IPS-15b (cell line): ENCODE results near the gene TXNRD1.

Source experiments
- H3K27me3 ChIP-seq: one replicate; pipeline ENCODE4 v1.6.1; 2013; ENCODE audit warnings: low read length; ENCODE audit not compliant: control insufficient read depth, insufficient read depth
- H3K36me3 ChIP-seq: one replicate; pipeline ENCODE4 v1.6.1; 2013; ENCODE audit warnings: low read length; ENCODE audit not compliant: control insufficient read depth, insufficient read depth
- H3K4me1 ChIP-seq: one replicate; pipeline ENCODE4 v1.6.1; 2013; ENCODE audit warnings: mild to moderate bottlenecking, low read length; ENCODE audit not compliant: control insufficient read depth, insufficient read depth
- H3K4me3 ChIP-seq: one replicate; pipeline ENCODE4 v1.5.1; 2013; ENCODE audit warnings: low read depth, low read length
- H3K9ac ChIP-seq: one replicate; pipeline ENCODE4 v1.6.1; 2013; ENCODE audit warnings: low read depth, mild to moderate bottlenecking, low read length
- H3K9me3 ChIP-seq: one replicate; pipeline ENCODE4 v1.6.1; 2013; ENCODE audit warnings: mild to moderate bottlenecking, low read length; ENCODE audit not compliant: control insufficient read depth, insufficient read depth

TXNRD1 gene

GRCh38 chr12:104180374-104180773 lies 35.2 kb upstream of the TXNRD1 start:
- Histone ChIP-seq H3K9me3 (peaks cover 7% of the 10 kb centered on the region), H3K36me3 (no peaks in the 10 kb centered on the region), H3K4me1 (no peaks in the 10 kb centered on the region), H3K9ac (no peak overlapping the region), H3K27me3 (no peaks in the 10 kb centered on the region), H3K4me3 (no peak overlapping the region)

GRCh38 chr12:104181313-104181712 lies 34.3 kb upstream of the TXNRD1 start:
- Histone ChIP-seq H3K4me1 (no peaks in the 10 kb centered on the region), H3K9ac (no peak overlapping the region), H3K9me3 (peaks cover 7% of the 10 kb centered on the region), H3K27me3 (no peaks in the 10 kb centered on the region), H3K4me3 (no peak overlapping the region), H3K36me3 (no peaks in the 10 kb centered on the region)

GRCh38 chr12:104182144-104182543 lies 33.4 kb upstream of the TXNRD1 start:
- Histone ChIP-seq H3K9me3 (peaks cover 7% of the 10 kb centered on the region), H3K4me1 (no peaks in the 10 kb centered on the region), H3K9ac (no peak overlapping the region), H3K27me3 (no peaks in the 10 kb centered on the region), H3K4me3 (no peak overlapping the region), H3K36me3 (no peaks in the 10 kb centered on the region)

GRCh38 chr12:104182621-104183378 lies 32.8 kb upstream of the TXNRD1 start:
- peaks cover 7% of the 10 kb centered on the region for H3K9me3 ChIP-seq
- no peaks in the 10 kb centered on the region for H3K4me1 ChIP-seq

GRCh38 chr12:104183443-104183842 lies 32.1 kb upstream of the TXNRD1 start:
- peaks cover 7% of the 10 kb centered on the region for H3K9me3 ChIP-seq
- H3K4me3 ChIP-seq = no peak overlapping the region
- H3K27me3 ChIP-seq = no peaks in the 10 kb centered on the region
- H3K4me1 ChIP-seq = no peaks in the 10 kb centered on the region
- H3K9ac ChIP-seq = no peak overlapping the region
- H3K36me3 ChIP-seq = no peaks in the 10 kb centered on the region

More at GRCh38 chr12:104182621-104183378, 32.8 kb upstream of the TXNRD1 start:
- Histone ChIP-seq H3K36me3 (no peaks in the 10 kb centered on the region), H3K9ac (no peak overlapping the region), H3K27me3 (no peaks in the 10 kb centered on the region), H3K4me3 (no peak overlapping the region)

GRCh38 chr12:104187446-104188155 lies 28.0 kb upstream of the TXNRD1 start:
- no peaks in the 10 kb centered on the region for H3K4me1 ChIP-seq
- no peak overlapping the region for H3K9ac ChIP-seq
- H3K36me3 ChIP-seq = no peaks in the 10 kb centered on the region
- H3K4me3 ChIP-seq = no peak overlapping the region
- no peaks in the 10 kb centered on the region for H3K27me3 ChIP-seq
- peaks cover 7% of the 10 kb centered on the region for H3K9me3 ChIP-seq

- Histone ChIP-seq H3K9ac (no peak overlapping the region), H3K36me3 (no peaks in the 10 kb centered on the region), H3K9me3 (peaks cover 7% of the 10 kb centered on the region), H3K4me3 (no peak overlapping the region), H3K4me1 (no peaks in the 10 kb centered on the region), H3K27me3 (no peaks in the 10 kb centered on the region)
Observed at GRCh38 chr12:104188534-104188933, 27.0 kb upstream of the TXNRD1 start.

- H3K36me3 ChIP-seq = no peaks in the 10 kb centered on the region
- H3K4me3 ChIP-seq = no peak overlapping the region
- no peaks in the 10 kb centered on the region for H3K9me3 ChIP-seq
- no peak overlapping the region for H3K9ac ChIP-seq
- H3K27me3 ChIP-seq = no peaks in the 10 kb centered on the region
- no peaks in the 10 kb centered on the region for H3K4me1 ChIP-seq
Observed at GRCh38 chr12:104189915-104190555, 25.5 kb upstream of the TXNRD1 start.

- Histone ChIP-seq H3K36me3 (no peaks in the 10 kb centered on the region), H3K4me1 (no peaks in the 10 kb centered on the region), H3K4me3 (no peak overlapping the region), H3K9ac (no peak overlapping the region), H3K9me3 (no peaks in the 10 kb centered on the region), H3K27me3 (no peaks in the 10 kb centered on the region)
Observed at GRCh38 chr12:104190641-104191176, 24.9 kb upstream of the TXNRD1 start.

GRCh38 chr12:104197264-104197663 lies 18.3 kb upstream of the TXNRD1 start:
- no peaks in the 10 kb centered on the region for H3K27me3 ChIP-seq
- H3K36me3 ChIP-seq = no peaks in the 10 kb centered on the region
- H3K9ac ChIP-seq = no peak overlapping the region
- H3K9me3 ChIP-seq = no peaks in the 10 kb centered on the region
- H3K4me1 ChIP-seq = no peaks in the 10 kb centered on the region
- no peak overlapping the region for H3K4me3 ChIP-seq

GRCh38 chr12:104199964-104200363 lies 15.6 kb upstream of the TXNRD1 start:
- no peak overlapping the region for H3K4me3 ChIP-seq
- H3K9ac ChIP-seq = no peak overlapping the region
- H3K27me3 ChIP-seq = no peaks in the 10 kb centered on the region
- no peaks in the 10 kb centered on the region for H3K9me3 ChIP-seq
- H3K4me1 ChIP-seq = no peaks in the 10 kb centered on the region
- H3K36me3 ChIP-seq = no peaks in the 10 kb centered on the region
